SK-N-SH (cell line): ENCODE results near the gene GRIN1. TPM values are rescaled to one million over a fixed set of nuclear protein-coding genes. Genes with fewer than 3 reads are reported as not detected.
"Not testable (repeated sequence)": the region's sequence is repeated elsewhere in the genome, so short reads cannot be mapped to it uniquely, and the experiment has no call there.

ENCODE experiments used
- CTCF ChIA-PET: fragments of 300-600, 350-600 bp; formaldehyde crosslinking; extraction: SDS; loops from one replicate; lab custom pipeline; 2021; lab: Yijun Ruan, JAX
- POLR2A ChIA-PET: fragments of 350-600 bp; sonication (Branson Sonifier 250); formaldehyde crosslinking; extraction: SDS; loops from one replicate; lab custom pipeline; 2020; ENCODE audit warnings: antibody characterized with exemption, inconsistent platforms; lab: Yijun Ruan, JAX
- DNase-seq: peaks from one replicate; pipeline ENCODE4 v3.0.0; 2012
- H2AFZ ChIP-seq: fragments of 200-600 bp; sonication (generic); 2 replicates; pipeline ENCODE4 v1.8.1; 2016; ENCODE audit warnings: antibody characterized with exemption, mild to moderate bottlenecking, low read depth
- H3F3A ChIP-seq: fragments of 200-600 bp; sonication (generic); replicated peaks from 2 replicates; pipeline ENCODE3; 2016; ENCODE audit warnings: antibody characterized with exemption, mild to moderate bottlenecking; ENCODE audit not compliant: insufficient read depth
- H3K27ac ChIP-seq, 2 experiments: fragments of 200-500 bp in 1 of 2; fragments of 200-600 bp in 1 of 2; sonication (Bioruptor generic) in 1 of 2; sonication (generic), shearing (Covaris generic) in 1 of 2; 2 replicates each; pipeline versions ENCODE4 v1.5.1 to v1.6.1; 2014 to 2016; ENCODE audit warnings: low read depth in 2 of 2, inconsistent platforms in 1 of 2, low read length in 1 of 2, mild to moderate bottlenecking in 1 of 2, mixed read lengths in 1 of 2
- H3K27me3 ChIP-seq: fragments of 200-600 bp; sonication (generic), shearing (Covaris generic); 2 replicates; pipeline ENCODE4 v1.6.1; 2016; ENCODE audit warnings: mixed run types; ENCODE audit not compliant: insufficient read depth
- H3K36me3 ChIP-seq, 2 experiments: fragments of 200-500 bp in 1 of 2; fragments of 200-600 bp in 1 of 2; sonication (Bioruptor generic) in 1 of 2; sonication (generic) in 1 of 2; replicated peaks in 1 of 2; 2 replicates each; pipeline versions ENCODE3 to v1.5.1; 2014 to 2016; ENCODE audit warnings: low read length in 1 of 2, mild to moderate bottlenecking in 1 of 2; ENCODE audit not compliant: insufficient read depth in 2 of 2, control insufficient read depth in 1 of 2
- H3K4me1 ChIP-seq, 2 experiments: fragments of 200-500 bp in 1 of 2; fragments of 200-600 bp in 1 of 2; sonication (Bioruptor generic) in 1 of 2; sonication (generic), shearing (Covaris generic) in 1 of 2; 2 replicates each; pipeline versions ENCODE4 v1.5.1 to v1.6.1; 2014 to 2016; ENCODE audit warnings: low read depth in 1 of 2, low read length in 1 of 2, mixed run types in 1 of 2; ENCODE audit not compliant: insufficient read depth in 2 of 2, control insufficient read depth in 1 of 2
- H3K4me2 ChIP-seq: fragments of 200-600 bp; sonication (generic), shearing (Covaris generic); 2 replicates; pipeline ENCODE4 v1.6.1; 2017; ENCODE audit warnings: mixed run types
- H3K4me3 ChIP-seq, 2 experiments: fragments of 200-500 bp in 1 of 2; fragments of 200-600 bp in 1 of 2; sonication (Bioruptor generic) in 1 of 2; sonication (generic), shearing (Covaris generic) in 1 of 2; 2 replicates each; pipeline versions ENCODE4 v1.5.1 to v1.8.1; 2014 to 2016; ENCODE audit warnings: low read depth in 2 of 2, inconsistent platforms in 1 of 2, low read length in 1 of 2, mild to moderate bottlenecking in 1 of 2, mixed read lengths in 1 of 2, moderate library complexity in 1 of 2
- H3K79me2 ChIP-seq: fragments of 200-600 bp; sonication (generic); 2 replicates; pipeline ENCODE4 v1.8.1; 2017; ENCODE audit warnings: mild to moderate bottlenecking; ENCODE audit not compliant: insufficient read depth
- H3K9ac ChIP-seq: fragments of 200-600 bp; sonication (generic); 2 replicates; pipeline ENCODE4 v1.6.1; 2017; ENCODE audit warnings: mixed run types
- H3K9me2 ChIP-seq: fragments of 200-600 bp; sonication (generic); 2 replicates; pipeline ENCODE4 v1.6.1; 2017; ENCODE audit warnings: mixed run types
- H3K9me3 ChIP-seq: fragments of 200-600 bp; sonication (generic); 2 replicates; pipeline ENCODE4 v1.6.1; 2017; ENCODE audit warnings: mixed run types, mild to moderate bottlenecking, moderate library complexity
- H4K20me1 ChIP-seq: fragments of 200-600 bp; sonication (generic); 2 replicates; pipeline ENCODE4 v1.6.1; 2017; ENCODE audit warnings: mild to moderate bottlenecking, mixed run types; ENCODE audit not compliant: insufficient read depth
- CHD2 ChIP-seq: fragments of 150-350 bp; IDR thresholded peaks from 2 replicates; pipeline ENCODE4 v1.6.1; 2018; ENCODE audit warnings: low read length; ENCODE audit not compliant: partially characterized antibody
- EP300 ChIP-seq, 2 experiments: IDR thresholded peaks; 2 replicates each; pipeline versions ENCODE4 v1.4.0 to v1.6.1; 2012; ENCODE audit warnings: borderline replicate concordance in 1 of 2, low read depth in 1 of 2, low read length in 1 of 2
- EZH2phosphoT487 ChIP-seq: fragments of 200-600 bp; sonication (generic); IDR thresholded peaks from 2 replicates; pipeline ENCODE4 v1.6.1; 2017; ENCODE audit warnings: low read depth, mixed run types, mild to moderate bottlenecking, antibody characterized with exemption, moderate library complexity, borderline replicate concordance
- FOXJ3 ChIP-seq: sonication (generic); formaldehyde crosslinking; IDR thresholded peaks from 2 replicates; pipeline ENCODE4 v1.5.1; 2020; ENCODE audit warnings: mild to moderate bottlenecking, missing genetic modification reagents
- FOXM1 ChIP-seq: IDR thresholded peaks from 2 replicates; pipeline ENCODE4 v1.4.0; 2012; ENCODE audit warnings: low read depth, mild to moderate bottlenecking
- GABPA ChIP-seq: IDR thresholded peaks from 2 replicates; pipeline ENCODE4 v1.4.0; 2012; ENCODE audit warnings: low read depth, mild to moderate bottlenecking
- GATA2 ChIP-seq: sonication (generic); formaldehyde crosslinking; IDR thresholded peaks from 2 replicates; pipeline ENCODE4 v1.5.0; 2020; ENCODE audit warnings: mild to moderate bottlenecking, missing genetic modification reagents
- JUND ChIP-seq: IDR thresholded peaks from 2 replicates; pipeline ENCODE4 v1.4.0; 2012
- MXI1 ChIP-seq: IDR thresholded peaks from 2 replicates; pipeline ENCODE4 v1.6.1; 2012; ENCODE audit warnings: mild to moderate bottlenecking, low read depth, low read length, improper control_type of control experiment
- NRF1 ChIP-seq: IDR thresholded peaks from 2 replicates; pipeline ENCODE4 v1.6.1; 2012; ENCODE audit warnings: low read depth, mild to moderate bottlenecking, low read length
- RCOR1 ChIP-seq: fragments of 150-350 bp; IDR thresholded peaks from 2 replicates; pipeline ENCODE4 v1.6.1; 2017; ENCODE audit warnings: antibody characterized with exemption, low read length
- SIN3A ChIP-seq: IDR thresholded peaks from 2 replicates; pipeline ENCODE4 v1.6.1; 2012; ENCODE audit warnings: low read depth, mild to moderate bottlenecking, low read length, moderate library complexity, borderline replicate concordance
- TAF1 ChIP-seq: IDR thresholded peaks from 2 replicates; pipeline ENCODE4 v1.6.1; 2012; ENCODE audit warnings: low read depth, mild to moderate bottlenecking, low read length, moderate library complexity, borderline replicate concordance
- TCF12 ChIP-seq: IDR thresholded peaks from 2 replicates; pipeline ENCODE4 v1.4.0; 2012
- YY1 ChIP-seq: IDR thresholded peaks from 2 replicates; pipeline ENCODE4 v1.4.0; 2012; ENCODE audit warnings: low read depth, mild to moderate bottlenecking
- WGBS: methylation state at CpG from one replicate; pipeline ENCODE4 v1.1.6; 2017; ENCODE audit warnings: low lambda C conversion rate; 5-methylcytosine and 5-hydroxymethylcytosine counted together
- polyA plus RNA-seq, 3 experiments: library from polyadenylated mRNA; depleted of rRNA; stranded (reverse); fragments of >200 nt; gene quantifications; 2 replicates each; pipeline ENCODE4 v1.2.3, GENCODE V29; 2012
- TF ChIP-seq, protein P1 (sequence below): fragments of 150-350 bp; IDR thresholded peaks from 2 replicates; pipeline ENCODE4 v1.6.1; 2016; ENCODE audit warnings: mild to moderate bottlenecking, low read depth, low read length
- TF ChIP-seq, protein P2 (sequence below): fragments of 200-600 bp; sonication (generic); IDR thresholded peaks from 2 replicates; pipeline ENCODE4 v1.6.1; 2017; ENCODE audit warnings: antibody characterized with exemption, mild to moderate bottlenecking, moderate library complexity

Gene GRIN1
- polyA plus RNA-seq, 1 of the 3 experiments (the other 2 are of a cell fraction): not detected

DNA sequence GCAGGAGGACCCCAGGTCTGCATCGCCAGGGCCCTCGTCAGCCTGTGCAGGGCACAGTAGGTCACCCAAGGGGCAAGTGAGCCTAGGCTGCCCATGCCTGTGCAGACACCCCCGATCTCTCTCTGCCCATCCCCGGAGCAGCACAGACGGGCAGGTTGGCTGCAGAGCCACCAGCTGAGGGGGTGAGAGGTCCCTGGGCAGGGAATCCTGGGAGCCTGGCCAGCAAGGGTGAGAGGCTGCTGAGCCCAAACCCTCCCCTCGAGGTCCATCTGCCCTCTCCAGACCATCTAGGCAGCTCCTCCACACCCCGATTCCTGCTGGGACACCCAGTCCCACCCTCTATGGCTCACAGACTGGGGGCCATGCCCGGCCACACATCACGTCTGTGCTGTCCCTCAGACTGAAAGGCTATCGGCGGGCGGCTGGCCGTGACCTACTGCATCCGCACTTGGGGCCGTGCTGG, 21.7 kb upstream of the GRIN1 start:
- no peaks in the 10 kb centered on the region for H3K79me2 ChIP-seq
- no peak overlapping the region for H2AFZ ChIP-seq
- no peak overlapping the region for H3K4me3 ChIP-seq
- peaks cover 0 to 6% of the 10 kb centered on the region in 2 experiments for H3K36me3 ChIP-seq
- H3K27me3 ChIP-seq: no peaks in the 10 kb centered on the region
- H3K9ac ChIP-seq: no peak overlapping the region
- no peaks in the 10 kb centered on the region for H4K20me1 ChIP-seq
- H3K4me1 ChIP-seq: peaks cover 0 to 10% of the 10 kb centered on the region in 2 experiments; a peak in 1 of 4 replicates
- no peak overlapping the region for H3K27ac ChIP-seq
- WGBS: 98% methylated on average over 8 of the region's 15 CpGs
- no peaks in the 10 kb centered on the region for H3K9me2 ChIP-seq
- TF ChIP-seq FOXM1: no peak
- TF ChIP-seq YY1: no peak
- no peak for TF ChIP-seq TAF1
- TF ChIP-seq EZH2phosphoT487: no peak
- TF ChIP-seq MXI1: no peak
- no peak for TF ChIP-seq EP300 (IDR thresholded peaks at IDR 0.05; ENCODE audit: borderline replicate concordance in 1 of 2, low read depth in 1 of 2, low read length in 1 of 2)
- TF ChIP-seq, protein P1, sequence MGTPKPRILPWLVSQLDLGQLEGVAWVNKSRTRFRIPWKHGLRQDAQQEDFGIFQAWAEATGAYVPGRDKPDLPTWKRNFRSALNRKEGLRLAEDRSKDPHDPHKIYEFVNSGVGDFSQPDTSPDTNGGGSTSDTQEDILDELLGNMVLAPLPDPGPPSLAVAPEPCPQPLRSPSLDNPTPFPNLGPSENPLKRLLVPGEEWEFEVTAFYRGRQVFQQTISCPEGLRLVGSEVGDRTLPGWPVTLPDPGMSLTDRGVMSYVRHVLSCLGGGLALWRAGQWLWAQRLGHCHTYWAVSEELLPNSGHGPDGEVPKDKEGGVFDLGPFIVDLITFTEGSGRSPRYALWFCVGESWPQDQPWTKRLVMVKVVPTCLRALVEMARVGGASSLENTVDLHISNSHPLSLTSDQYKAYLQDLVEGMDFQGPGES: no peak
- no peak for TF ChIP-seq JUND
- TF ChIP-seq FOXJ3 (CRISPR knock-in tag): no peak
- TF ChIP-seq TCF12: no peak
- no peak for TF ChIP-seq CHD2
- no peak for TF ChIP-seq GABPA
- no peak for TF ChIP-seq GATA2 (CRISPR knock-in tag)
- TF ChIP-seq SIN3A: no peak
- no peak for TF ChIP-seq RCOR1
- TF ChIP-seq NRF1: no peak
- TF ChIP-seq, protein P2, sequence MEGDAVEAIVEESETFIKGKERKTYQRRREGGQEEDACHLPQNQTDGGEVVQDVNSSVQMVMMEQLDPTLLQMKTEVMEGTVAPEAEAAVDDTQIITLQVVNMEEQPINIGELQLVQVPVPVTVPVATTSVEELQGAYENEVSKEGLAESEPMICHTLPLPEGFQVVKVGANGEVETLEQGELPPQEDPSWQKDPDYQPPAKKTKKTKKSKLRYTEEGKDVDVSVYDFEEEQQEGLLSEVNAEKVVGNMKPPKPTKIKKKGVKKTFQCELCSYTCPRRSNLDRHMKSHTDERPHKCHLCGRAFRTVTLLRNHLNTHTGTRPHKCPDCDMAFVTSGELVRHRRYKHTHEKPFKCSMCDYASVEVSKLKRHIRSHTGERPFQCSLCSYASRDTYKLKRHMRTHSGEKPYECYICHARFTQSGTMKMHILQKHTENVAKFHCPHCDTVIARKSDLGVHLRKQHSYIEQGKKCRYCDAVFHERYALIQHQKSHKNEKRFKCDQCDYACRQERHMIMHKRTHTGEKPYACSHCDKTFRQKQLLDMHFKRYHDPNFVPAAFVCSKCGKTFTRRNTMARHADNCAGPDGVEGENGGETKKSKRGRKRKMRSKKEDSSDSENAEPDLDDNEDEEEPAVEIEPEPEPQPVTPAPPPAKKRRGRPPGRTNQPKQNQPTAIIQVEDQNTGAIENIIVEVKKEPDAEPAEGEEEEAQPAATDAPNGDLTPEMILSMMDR: no peak
- ChIA-PET POLR2A (no interaction called here), CTCF (interaction anchor here (0.6 to 4.9 kb wide), 2 partner anchors 22 to 110 kb away, joined by 3 to 40 read pairs; partner anchors contain the start of gene RNF224)
- no peak for DNase-seq
- H3K4me2 ChIP-seq: no peak overlapping the region
- no peaks in the 10 kb centered on the region for H3K9me3 ChIP-seq
- H3F3A ChIP-seq: no peaks in the 10 kb centered on the region

DNA sequence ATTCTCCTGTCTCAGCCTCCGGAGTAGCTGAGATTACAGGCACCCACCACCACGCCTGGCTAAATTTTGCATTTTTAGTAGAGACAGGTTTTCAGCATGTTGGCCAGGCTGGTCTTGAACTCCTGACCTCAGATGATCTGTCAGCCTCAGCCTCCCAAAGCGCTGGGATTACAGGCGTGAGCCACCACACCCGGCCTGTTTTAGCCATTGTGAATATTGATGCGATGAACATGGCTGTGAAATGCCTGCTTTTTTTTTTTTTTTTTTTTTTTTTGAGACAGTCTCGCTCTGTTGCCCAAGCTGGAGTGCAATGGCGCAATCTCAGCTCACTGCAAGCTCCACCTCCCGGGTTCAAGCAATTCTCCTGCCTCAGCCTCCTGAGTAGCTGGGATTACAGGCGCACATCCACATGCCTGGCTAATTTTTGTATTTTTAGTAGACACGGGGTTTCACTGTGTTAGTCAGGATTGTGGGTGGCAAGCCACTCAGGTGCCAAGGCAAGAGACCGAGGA, 20.8 kb upstream of the GRIN1 start:
- H3K27ac ChIP-seq, H3K9me3 ChIP-seq, H3K9me2 ChIP-seq, H3F3A ChIP-seq, H3K27me3 ChIP-seq, DNase-seq, H3K9ac ChIP-seq, H3K4me2 ChIP-seq, H2AFZ ChIP-seq, H3K4me3 ChIP-seq, H3K36me3 ChIP-seq, H4K20me1 ChIP-seq, H3K79me2 ChIP-seq: not testable (repeated sequence)
- ChIA-PET POLR2A (interaction anchor here (1.2 kb wide), 1 partner anchor 109 kb away, joined by 3 read pairs; the partner anchor contains the start of gene RNF224), CTCF (interaction anchor here (1.0 to 4.9 kb wide), 7 partner anchors 53 to 125 kb away, joined by 3 to 40 read pairs (median 3); partner anchors contain the start of genes RNF224 and TMEM210)
- 81% methylated on average over 11 of the region's 12 CpGs for WGBS
- peaks cover 0 to 10% of the 10 kb centered on the region in 2 experiments; a peak in 1 of 4 replicates for H3K4me1 ChIP-seq

DNA sequence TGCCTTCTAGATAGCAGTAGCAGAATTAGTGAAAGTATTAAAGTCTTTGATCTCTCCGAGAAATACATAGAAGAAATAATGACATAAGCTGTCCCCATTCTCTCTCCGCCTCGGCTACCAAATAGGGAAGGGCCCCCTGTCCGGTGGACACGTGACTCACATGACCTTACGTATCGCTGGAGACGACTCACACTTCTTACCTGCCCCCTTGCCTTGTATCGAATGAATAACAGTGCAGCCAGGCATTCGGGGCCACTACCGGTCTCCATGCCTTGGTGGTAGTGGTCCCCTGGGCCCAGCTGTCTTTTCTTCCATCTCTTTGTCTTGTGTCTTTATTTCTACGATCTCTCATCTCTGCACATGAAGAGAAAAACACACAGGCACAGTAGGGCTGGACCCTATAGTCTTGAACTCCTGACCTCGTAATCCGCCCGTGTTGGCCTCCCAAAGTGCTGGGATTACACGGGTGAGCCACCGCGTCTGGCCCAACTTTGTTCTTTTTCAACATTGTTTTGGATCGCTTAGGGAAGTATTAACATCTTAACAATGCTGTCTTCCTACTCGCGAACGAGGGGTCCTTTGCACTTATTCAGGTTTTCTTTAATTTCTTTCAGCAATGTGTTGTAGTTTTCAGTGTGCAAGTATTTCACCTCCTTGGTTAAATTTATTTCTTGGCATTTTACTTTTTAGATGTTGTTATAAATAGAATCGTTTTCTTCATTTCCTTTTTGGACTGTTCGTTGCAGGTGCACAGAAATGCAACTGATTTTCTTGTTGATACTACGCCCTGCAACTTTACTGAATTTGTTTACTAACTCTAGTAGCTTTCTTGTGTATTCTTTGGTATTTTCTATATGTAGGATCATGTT, 16.8 kb upstream of the GRIN1 start:
- POLR2A ChIA-PET, H4K20me1 ChIP-seq, H3K27me3 ChIP-seq, H3F3A ChIP-seq, H3K4me1 ChIP-seq, DNase-seq, H3K27ac ChIP-seq, H3K9me2 ChIP-seq, H3K9ac ChIP-seq, H3K9me3 ChIP-seq, H2AFZ ChIP-seq, H3K4me3 ChIP-seq, H3K36me3 ChIP-seq, H3K4me2 ChIP-seq: not testable (repeated sequence)
- 85% methylated on average over 14 of the region's 25 CpGs for WGBS
- CTCF ChIA-PET: interaction anchor here (0.9 to 3.0 kb wide), 5 partner anchors 67 to 114 kb away, joined by 3 to 19 read pairs (median 5); partner anchors contain the start of genes ANAPC2, RNF224 and SSNA1
- H3K79me2 ChIP-seq: peaks cover 32% of the 10 kb centered on the region
